IMR-90 (cell line): ENCODE data around the gene OCLN. TPM values are rescaled to one million over a fixed set of nuclear protein-coding genes. Genes with fewer than 3 reads are reported as not detected.
"Not testable (repeated sequence)": the region's sequence is repeated elsewhere in the genome, so short reads cannot be mapped to it uniquely, and the experiment has no call there.

Source experiments
- ATAC-seq: fragments of 200-7000 bp; cut with Tn5 transposase; 2 replicates; pipeline ENCODE4 v1.9.1; 2020; ENCODE audit warnings: low read depth, mild to moderate bottlenecking, moderate library complexity
- BruUV-seq: library from RNA; stranded (reverse); fragments of 400-500 nt; replicated peaks from 2 replicates; lab custom pipeline; 2021; lab: Mats Ljungman, UMichigan
- CTCF ChIA-PET: fragments of 300-600 bp; formaldehyde crosslinking; extraction: SDS; loops from one replicate; lab custom pipeline; 2021; ENCODE audit warnings: antibody characterized with exemption; lab: Yijun Ruan, JAX
- POLR2A ChIA-PET: fragments of 300-600 bp; sonication (Branson Sonifier 250); formaldehyde crosslinking; loops from one replicate; lab custom pipeline; 2022; ENCODE audit warnings: antibody characterized with exemption; ENCODE audit not compliant: unreplicated experiment; lab: Charles Lee
- DNase-seq: peaks from one replicate; pipeline ENCODE4 v3.0.0; 2013
- H2AFZ ChIP-seq: replicated peaks from 2 replicates; pipeline ENCODE3; 2013; ENCODE audit warnings: low read length, mild to moderate bottlenecking; ENCODE audit not compliant: poor library complexity
- H2AK5ac ChIP-seq: 2 replicates; pipeline ENCODE4 v1.6.1; 2013; ENCODE audit warnings: low read depth, low read length, inconsistent platforms
- H2AK9ac ChIP-seq: replicated peaks from 2 replicates; pipeline ENCODE3; 2013; ENCODE audit warnings: mild to moderate bottlenecking, low read depth, low read length, moderate library complexity; ENCODE audit not compliant: poor library complexity
- H2BK120ac ChIP-seq: 2 replicates; pipeline ENCODE4 v1.6.1; 2013; ENCODE audit warnings: low read depth, low read length, inconsistent platforms
- H2BK15ac ChIP-seq: 3 replicates; pipeline ENCODE4 v1.6.1; 2013; ENCODE audit warnings: low read depth, low read length, inconsistent platforms
- H2BK20ac ChIP-seq: 2 replicates; pipeline ENCODE4 v1.6.1; 2013; ENCODE audit warnings: low read depth, mild to moderate bottlenecking, inconsistent platforms, low read length, moderate library complexity
- H2BK5ac ChIP-seq: 2 replicates; pipeline ENCODE4 v1.6.1; 2013; ENCODE audit warnings: mild to moderate bottlenecking, low read depth, low read length, inconsistent platforms; ENCODE audit not compliant: poor library complexity, severe bottlenecking
- H3K14ac ChIP-seq: replicated peaks from 2 replicates; pipeline ENCODE4 v1.6.1; 2013; ENCODE audit warnings: low read depth, low read length, inconsistent platforms
- H3K18ac ChIP-seq: 2 replicates; pipeline ENCODE4 v1.6.1; 2013; ENCODE audit warnings: low read depth, low read length, control low read depth
- H3K23ac ChIP-seq: 2 replicates; pipeline ENCODE4 v1.6.1; 2013; ENCODE audit warnings: low read depth, low read length, inconsistent platforms
- H3K27ac ChIP-seq: 2 replicates; pipeline ENCODE4 v1.5.1; 2013; ENCODE audit warnings: mild to moderate bottlenecking, control low read depth, low read length; ENCODE audit not compliant: insufficient read depth
- H3K27me3 ChIP-seq: 2 replicates; pipeline ENCODE4 v1.6.1; 2013; ENCODE audit warnings: low read length; ENCODE audit not compliant: control insufficient read depth, insufficient read depth
- H3K36me3 ChIP-seq: 2 replicates; pipeline ENCODE4 v1.6.1; 2013; ENCODE audit warnings: low read length, mixed read lengths; ENCODE audit not compliant: control insufficient read depth, insufficient read depth
- H3K4ac ChIP-seq: 2 replicates; pipeline ENCODE4 v1.6.1; 2013; ENCODE audit warnings: low read depth, low read length, inconsistent platforms
- H3K4me1 ChIP-seq: 2 replicates; pipeline ENCODE4 v1.6.1; 2013; ENCODE audit warnings: low read length, mixed read lengths; ENCODE audit not compliant: control insufficient read depth, insufficient read depth
- H3K4me2 ChIP-seq: 2 replicates; pipeline ENCODE4 v1.6.1; 2013; ENCODE audit warnings: low read depth, mild to moderate bottlenecking, control low read depth, low read length, moderate library complexity
- H3K4me3 ChIP-seq: 2 replicates; pipeline ENCODE4 v1.5.1; 2013; ENCODE audit warnings: low read depth, mild to moderate bottlenecking, control low read depth, low read length, moderate library complexity; ENCODE audit not compliant: insufficient read depth
- H3K56ac ChIP-seq: 2 replicates; pipeline ENCODE4 v1.6.1; 2013; ENCODE audit warnings: low read length, inconsistent platforms; ENCODE audit not compliant: insufficient read depth; ENCODE audit errors: extremely low read depth
- H3K79me1 ChIP-seq, 2 experiments: 2 replicates each; pipeline ENCODE4 v1.6.1; 2013; ENCODE audit warnings: low read length in 2 of 2, inconsistent platforms in 1 of 2, low read depth in 1 of 2
- H3K9ac ChIP-seq: 2 replicates; pipeline ENCODE4 v1.6.1; 2013; ENCODE audit warnings: low read depth, low read length, control low read depth
- H3K9me1 ChIP-seq: 2 replicates; pipeline ENCODE4 v1.6.1; 2013; ENCODE audit warnings: low read length, inconsistent platforms; ENCODE audit not compliant: insufficient read depth
- H3K9me3 ChIP-seq: 2 replicates; pipeline ENCODE4 v1.6.1; 2013; ENCODE audit warnings: low read length; ENCODE audit not compliant: control insufficient read depth, insufficient read depth
- H4K20me1 ChIP-seq: 2 replicates; pipeline ENCODE4 v1.6.1; 2013; ENCODE audit warnings: low read length, inconsistent platforms; ENCODE audit not compliant: insufficient read depth
- H4K5ac ChIP-seq: 2 replicates; pipeline ENCODE4 v1.6.1; 2013; ENCODE audit warnings: mild to moderate bottlenecking, low read depth, low read length, control low read depth
- H4K8ac ChIP-seq, 2 experiments: 2 replicates each; pipeline ENCODE4 v1.6.1; 2013; ENCODE audit warnings: low read depth in 2 of 2, low read length in 2 of 2, control low read depth in 1 of 2, inconsistent platforms in 1 of 2
- H4K91ac ChIP-seq: 2 replicates; pipeline ENCODE4 v1.6.1; 2013; ENCODE audit warnings: low read depth, low read length, inconsistent platforms; ENCODE audit not compliant: insufficient read depth
- WGBS, 2 experiments: methylation state at CpG; one replicate each; pipeline versions ENCODE4 v1.1.5 to v1.1.7; 2013; ENCODE audit warnings: missing lambda C conversion rate in 2 of 2; ENCODE audit not compliant: insufficient read length in 1 of 2; ENCODE audit errors: extremely low coverage in 2 of 2; 5-methylcytosine and 5-hydroxymethylcytosine counted together
- dilution Hi-C: fragments of 300-500 bp; cut with HindIII; formaldehyde crosslinking; loops from one replicate; pipeline ENCODE4 v1.14.3; 2018; ENCODE audit warnings: low sequenced_read_pairs; ENCODE audit not compliant: unreplicated experiment
- in situ Hi-C: fragments of 300-500 bp; cut with MboI; formaldehyde crosslinking; loops from 3 replicates; pipeline ENCODE4 v1.14.3; 2019; ENCODE audit warnings: low sequenced_read_pairs, inconsistent platforms, mixed read lengths
- intact Hi-C: fragments of 100-400 bp; cut with micrococcal nuclease; formaldehyde crosslinking; loops from 2 replicates; pipeline ENCODE4 v1.10.0; 2022
- polyA plus RNA-seq, 3 experiments: library from polyadenylated mRNA; depleted of rRNA; stranded (reverse); fragments of >200 nt; gene quantifications; 2 replicates each; pipeline ENCODE4 v1.2.3, GENCODE V29; 2012; ENCODE audit warnings: low replicate concordance in 1 of 3
- total RNA-seq: library from RNA; depleted of rRNA; stranded (reverse); fragments of >200 nt; gene quantifications from 2 replicates; pipeline ENCODE4 v1.2.3, GENCODE V29; 2012

The OCLN gene
- total and polyA plus RNA-seq, 2 of the 4 experiments (the other 2 are of a cell fraction): 0.72 to 0.99 TPM

DNA sequence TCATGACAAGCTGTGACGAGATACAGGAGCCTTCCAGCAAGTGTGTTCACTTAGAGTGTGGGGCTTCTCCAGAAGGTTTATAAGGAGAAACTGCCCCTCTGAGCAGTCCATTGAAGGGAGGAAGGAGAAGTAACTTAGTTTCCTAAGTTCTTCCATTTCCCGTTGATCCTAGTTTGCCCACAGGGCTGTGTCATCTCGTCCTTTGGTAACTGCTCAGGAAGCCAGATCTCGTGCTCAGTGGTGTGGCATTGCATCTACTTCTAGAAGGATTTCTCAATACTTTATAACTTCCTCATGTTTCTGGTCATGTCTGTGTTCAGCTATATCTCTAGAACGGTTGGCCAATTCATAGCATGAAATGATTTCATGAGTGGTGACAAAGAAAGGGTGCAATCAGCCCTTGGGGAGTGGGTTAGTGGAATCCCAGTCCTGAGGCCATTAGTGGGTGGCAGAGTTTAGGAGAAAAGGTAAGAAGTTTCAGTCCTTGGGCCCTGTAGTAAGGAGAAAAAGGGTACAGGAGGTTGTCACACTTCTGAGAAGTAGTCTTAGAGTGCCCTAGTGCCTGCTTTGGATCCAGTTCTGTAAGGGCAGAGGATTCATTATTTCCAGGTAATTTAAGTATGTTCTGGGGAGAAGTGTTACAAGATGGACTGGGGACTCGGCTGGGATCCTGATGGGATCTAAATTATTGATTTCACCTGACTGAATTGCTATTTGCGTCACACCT is 103.7 kb downstream of the OCLN start:
- H3K9me3 ChIP-seq, H3K27ac ChIP-seq, H3K4me3 ChIP-seq, H4K5ac ChIP-seq, CTCF ChIA-PET, H3K4me2 ChIP-seq, intact Hi-C loops, H2BK120ac ChIP-seq, H3K14ac ChIP-seq, H3K79me1 ChIP-seq, H2AK5ac ChIP-seq, H3K4ac ChIP-seq, POLR2A ChIA-PET, H2BK20ac ChIP-seq, BruUV-seq, H3K9me1 ChIP-seq, H2AK9ac ChIP-seq, H3K27me3 ChIP-seq, in situ Hi-C loops, H4K91ac ChIP-seq, ATAC-seq, H2AFZ ChIP-seq, H3K56ac ChIP-seq, H3K4me1 ChIP-seq, DNase-seq, H3K36me3 ChIP-seq, H2BK15ac ChIP-seq, H3K9ac ChIP-seq, H4K8ac ChIP-seq, dilution Hi-C loops, H4K20me1 ChIP-seq, H3K23ac ChIP-seq, H3K18ac ChIP-seq, H2BK5ac ChIP-seq: not testable (repeated sequence)
- WGBS, 2 experiments: no CpG with 5 or more reads among the region's 7 CpGs

DNA sequence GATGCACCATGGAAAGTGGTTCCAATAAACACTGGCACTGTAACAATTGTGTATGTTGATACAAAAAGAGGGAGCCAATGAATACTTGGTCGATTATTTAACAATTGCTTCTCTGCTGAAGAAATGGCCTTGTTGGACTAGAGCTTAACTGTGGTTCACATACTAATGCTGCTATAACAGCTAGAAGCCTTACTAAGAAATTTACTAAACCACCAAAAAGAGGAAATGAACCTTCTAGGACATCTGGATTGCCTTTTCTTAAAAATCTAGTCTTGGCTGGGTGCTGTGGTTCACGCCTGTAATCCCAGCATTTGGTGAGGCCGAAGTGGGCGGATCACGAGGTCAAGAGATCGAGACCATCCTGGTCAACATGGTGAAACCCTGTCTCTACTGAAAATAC is 109.4 kb downstream of the OCLN start:
- H3K9me3 ChIP-seq, H3K4me2 ChIP-seq, H2AK5ac ChIP-seq, H4K20me1 ChIP-seq, H4K5ac ChIP-seq, intact Hi-C loops, POLR2A ChIA-PET, DNase-seq, CTCF ChIA-PET, H3K18ac ChIP-seq, H3K9ac ChIP-seq, H2AK9ac ChIP-seq, in situ Hi-C loops, H4K8ac ChIP-seq, H3K27me3 ChIP-seq, H4K91ac ChIP-seq, H3K56ac ChIP-seq, H2BK5ac ChIP-seq, H3K27ac ChIP-seq, H3K14ac ChIP-seq, H2BK15ac ChIP-seq, H2AFZ ChIP-seq, H2BK20ac ChIP-seq, H3K4me3 ChIP-seq, H3K4me1 ChIP-seq, dilution Hi-C loops, H3K4ac ChIP-seq, ATAC-seq, H3K23ac ChIP-seq, H2BK120ac ChIP-seq, H3K79me1 ChIP-seq, H3K9me1 ChIP-seq, H3K36me3 ChIP-seq, BruUV-seq: not testable (repeated sequence)
- no CpG with 5 or more reads among the region's 6 CpGs for WGBS, 2 experiments
